Glutamatergic neuron (in vitro differentiated cells): ENCODE data around the gene CFAP61. TPM values are rescaled to one million over a fixed set of nuclear protein-coding genes. Genes with fewer than 3 reads are reported as not detected.
A peak's percentile ranks its signal among the peaks of the same experiment; 100 is the strongest.

ENCODE experiments used
- DNase-seq: peaks from one replicate; pipeline ENCODE4 v3.0.0; 2022
- H3K27ac Mint-ChIP-seq: one replicate; pipeline ENCODE4 v1.8.0; 2020; ENCODE audit warnings: mild to moderate bottlenecking, mixed read lengths, inconsistent platforms; ENCODE audit not compliant: unreplicated experiment
- H3K27me3 Mint-ChIP-seq: one replicate; pipeline ENCODE4 v1.8.0; 2020; ENCODE audit warnings: mild to moderate bottlenecking, moderate library complexity, mixed read lengths, inconsistent platforms; ENCODE audit not compliant: unreplicated experiment
- H3K36me3 Mint-ChIP-seq: one replicate; pipeline ENCODE4 v1.8.0; 2020; ENCODE audit warnings: mild to moderate bottlenecking, mixed read lengths, inconsistent platforms; ENCODE audit not compliant: unreplicated experiment
- H3K4me1 Mint-ChIP-seq: one replicate; pipeline ENCODE4 v1.8.0; 2020; ENCODE audit warnings: mild to moderate bottlenecking, low read depth, mixed read lengths, inconsistent platforms; ENCODE audit not compliant: unreplicated experiment
- H3K4me3 Mint-ChIP-seq: one replicate; pipeline ENCODE4 v1.8.0; 2020; ENCODE audit warnings: mild to moderate bottlenecking, mixed read lengths, inconsistent platforms; ENCODE audit not compliant: unreplicated experiment
- H3K9me3 Mint-ChIP-seq: one replicate; pipeline ENCODE4 v1.8.0; 2020; ENCODE audit warnings: mild to moderate bottlenecking, moderate library complexity, mixed read lengths, inconsistent platforms; ENCODE audit not compliant: unreplicated experiment
- total RNA-seq: library from RNA; stranded (reverse); fragmentation: NEBNext Ultra II Directional; extraction: Animal tissue kit (Norgen Biotek cat#: 25700); gene quantifications from one replicate; pipeline ENCODE4 v1.2.1, GENCODE V29; 2021; ENCODE audit not compliant: unreplicated experiment
- TF ChIP-seq, protein P1 (sequence below): fragments of 200-600 bp; sonication (generic); IDR thresholded peaks from one replicate; pipeline ENCODE4 v1.5.0; 2021; ENCODE audit not compliant: partially characterized antibody, unreplicated experiment

CFAP61 gene
- total RNA-seq, 1 donor from 2014 or later: 5.0 TPM

GRCh38 chr20:20207872-20208271, 155.5 kb downstream of the CFAP61 start:
- H3K4me3 Mint-ChIP-seq: peak overlapping the region; percentile 54
- H3K4me1 Mint-ChIP-seq: peaks cover 70% of the 10 kb centered on the region
- TF ChIP-seq, protein P1, sequence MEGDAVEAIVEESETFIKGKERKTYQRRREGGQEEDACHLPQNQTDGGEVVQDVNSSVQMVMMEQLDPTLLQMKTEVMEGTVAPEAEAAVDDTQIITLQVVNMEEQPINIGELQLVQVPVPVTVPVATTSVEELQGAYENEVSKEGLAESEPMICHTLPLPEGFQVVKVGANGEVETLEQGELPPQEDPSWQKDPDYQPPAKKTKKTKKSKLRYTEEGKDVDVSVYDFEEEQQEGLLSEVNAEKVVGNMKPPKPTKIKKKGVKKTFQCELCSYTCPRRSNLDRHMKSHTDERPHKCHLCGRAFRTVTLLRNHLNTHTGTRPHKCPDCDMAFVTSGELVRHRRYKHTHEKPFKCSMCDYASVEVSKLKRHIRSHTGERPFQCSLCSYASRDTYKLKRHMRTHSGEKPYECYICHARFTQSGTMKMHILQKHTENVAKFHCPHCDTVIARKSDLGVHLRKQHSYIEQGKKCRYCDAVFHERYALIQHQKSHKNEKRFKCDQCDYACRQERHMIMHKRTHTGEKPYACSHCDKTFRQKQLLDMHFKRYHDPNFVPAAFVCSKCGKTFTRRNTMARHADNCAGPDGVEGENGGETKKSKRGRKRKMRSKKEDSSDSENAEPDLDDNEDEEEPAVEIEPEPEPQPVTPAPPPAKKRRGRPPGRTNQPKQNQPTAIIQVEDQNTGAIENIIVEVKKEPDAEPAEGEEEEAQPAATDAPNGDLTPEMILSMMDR: no peak
- H3K27me3 Mint-ChIP-seq: peaks cover 11% of the 10 kb centered on the region
- peaks cover 13% of the 10 kb centered on the region for H3K9me3 Mint-ChIP-seq
- peaks cover 3% of the 10 kb centered on the region for H3K36me3 Mint-ChIP-seq
- H3K27ac Mint-ChIP-seq: peak overlapping the region; percentile 89
- DNase-seq: no peak

DNA sequence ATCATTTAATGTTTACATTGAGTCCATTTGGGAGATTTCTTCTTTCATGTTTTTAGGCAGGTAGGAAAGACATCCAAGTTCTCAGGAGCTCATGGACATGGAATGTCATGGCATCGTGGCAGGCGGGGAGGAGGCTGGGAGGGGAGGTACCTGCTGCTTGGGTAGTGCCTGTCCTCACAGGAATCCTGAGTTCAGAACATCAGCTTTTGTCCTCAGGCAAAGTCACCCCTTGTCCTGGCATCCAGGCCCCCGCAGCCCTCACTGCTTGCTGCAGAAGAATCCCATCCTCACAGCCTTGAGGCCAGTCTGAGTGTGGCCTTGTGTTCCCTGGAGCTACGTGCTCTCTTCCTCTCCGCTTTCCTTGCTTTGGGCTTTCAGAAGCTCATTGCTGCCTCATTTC, 157.4 kb downstream of the CFAP61 start:
- Mint-ChIP-seq H3K9me3 (peaks cover 15% of the 10 kb centered on the region), H3K27ac (peak overlapping the region; percentile 95), H3K4me3 (peak overlapping the region; percentile 73), H3K4me1 (peaks cover 71% of the 10 kb centered on the region), H3K27me3 (peaks cover 10% of the 10 kb centered on the region), H3K36me3 (no peaks in the 10 kb centered on the region)
- TF ChIP-seq, protein P1: no peak
- no peak for DNase-seq

GRCh38 chr20:20210327-20210726, 158.0 kb downstream of the CFAP61 start:
- H3K9me3 Mint-ChIP-seq: peaks cover 15% of the 10 kb centered on the region
- H3K27me3 Mint-ChIP-seq: peaks cover 10% of the 10 kb centered on the region
- no peak for DNase-seq
- peaks cover 73% of the 10 kb centered on the region for H3K4me1 Mint-ChIP-seq
- TF ChIP-seq, protein P1: no peak
- H3K4me3 Mint-ChIP-seq: peak overlapping the region; percentile 73
- H3K36me3 Mint-ChIP-seq: no peaks in the 10 kb centered on the region
- H3K27ac Mint-ChIP-seq: peak overlapping the region; percentile 95

GRCh38 chr20:20210943-20211273, 158.6 kb downstream of the CFAP61 start:
- Mint-ChIP-seq H3K4me3 (peak overlapping the region; percentile 77), H3K4me1 (peaks cover 74% of the 10 kb centered on the region)
- TF ChIP-seq, protein P1: no peak

GRCh38 chr20:20211274-20211987, 159.1 kb downstream of the CFAP61 start:
- Mint-ChIP-seq H3K9me3 (peaks cover 15% of the 10 kb centered on the region), H3K4me1 (peaks cover 77% of the 10 kb centered on the region), H3K27ac (peak overlapping the region; percentile 95), H3K4me3 (peak overlapping the region; percentile 77), H3K27me3 (peaks cover 10% of the 10 kb centered on the region), H3K36me3 (no peaks in the 10 kb centered on the region)
- TF ChIP-seq, protein P1: no peak
- no peak for DNase-seq

More at GRCh38 chr20:20210943-20211273, 158.6 kb downstream of the CFAP61 start:
- H3K27me3 Mint-ChIP-seq: peaks cover 10% of the 10 kb centered on the region
- DNase-seq: no peak
- peak overlapping the region; percentile 95 for H3K27ac Mint-ChIP-seq
- peaks cover 15% of the 10 kb centered on the region for H3K9me3 Mint-ChIP-seq
- H3K36me3 Mint-ChIP-seq: no peaks in the 10 kb centered on the region
